GM21390 (cell line): ENCODE measurements around the gene FUT8.

Experiments
- ATAC-seq: cut with Tn5 transposase; IDR thresholded peaks from one replicate; pipeline ENCODE4 v1.9.1; 2021; ENCODE audit not compliant: unreplicated experiment

The FUT8 gene

DNA sequence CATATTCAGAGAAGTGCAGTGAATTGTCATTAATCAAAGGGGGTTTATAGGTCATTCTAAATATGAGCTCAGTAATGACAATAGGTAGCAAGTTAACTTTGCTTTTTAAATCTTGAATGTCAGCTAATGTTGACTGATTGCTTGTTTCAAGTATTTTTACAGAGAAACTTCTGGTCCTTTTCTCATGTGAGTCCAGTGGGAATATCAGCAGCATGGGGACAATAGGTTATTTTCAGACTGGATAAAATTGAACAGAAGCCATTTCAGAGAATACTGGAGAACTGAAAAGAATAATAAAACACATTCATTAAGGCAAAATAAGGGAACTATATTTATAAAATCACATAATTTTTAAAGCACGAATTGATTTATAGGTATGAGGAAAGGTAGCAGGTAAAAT lies 78.7 kb downstream of the FUT8 start:
- no peak for ATAC-seq

DNA sequence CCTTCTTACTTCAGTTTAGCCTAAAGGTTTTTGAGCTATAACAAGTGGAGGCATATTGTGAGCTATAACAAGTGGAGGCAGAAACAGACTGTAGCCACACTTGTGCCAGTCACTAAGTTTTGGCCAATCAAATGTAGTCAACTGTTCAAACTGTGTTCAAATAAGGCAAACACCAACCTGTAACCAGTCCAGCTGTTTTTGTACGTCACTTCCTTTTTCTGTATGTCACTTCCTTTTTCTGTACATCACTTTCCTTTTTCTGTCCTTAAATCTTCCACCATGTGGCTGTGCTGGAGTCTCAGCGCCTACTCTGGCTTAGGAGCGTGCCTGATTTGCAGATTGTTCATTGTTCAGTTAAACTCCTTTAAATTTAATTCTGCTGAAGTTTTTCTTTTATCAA lies 79.7 kb downstream of the FUT8 start:
- ATAC-seq: no peak

DNA sequence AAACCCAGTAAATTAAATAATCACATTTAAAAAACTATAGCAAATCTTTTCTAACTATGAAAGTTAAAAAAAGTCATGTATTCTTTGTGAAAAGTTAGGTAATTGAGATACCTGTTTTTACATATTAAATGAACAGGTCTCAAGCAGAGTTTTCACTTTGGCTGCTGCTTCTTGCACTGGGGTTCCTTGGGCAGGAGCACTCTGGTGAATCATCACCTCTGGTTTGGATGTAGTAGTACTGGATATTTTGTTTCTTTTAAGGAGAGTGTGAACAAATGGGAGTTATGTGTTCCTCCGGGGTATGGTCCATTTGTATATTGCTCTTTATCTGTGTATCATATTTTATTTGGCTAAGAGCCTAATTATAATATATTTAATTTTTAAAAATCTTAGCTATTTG lies 82.7 kb downstream of the FUT8 start:
- ATAC-seq: no peak

DNA sequence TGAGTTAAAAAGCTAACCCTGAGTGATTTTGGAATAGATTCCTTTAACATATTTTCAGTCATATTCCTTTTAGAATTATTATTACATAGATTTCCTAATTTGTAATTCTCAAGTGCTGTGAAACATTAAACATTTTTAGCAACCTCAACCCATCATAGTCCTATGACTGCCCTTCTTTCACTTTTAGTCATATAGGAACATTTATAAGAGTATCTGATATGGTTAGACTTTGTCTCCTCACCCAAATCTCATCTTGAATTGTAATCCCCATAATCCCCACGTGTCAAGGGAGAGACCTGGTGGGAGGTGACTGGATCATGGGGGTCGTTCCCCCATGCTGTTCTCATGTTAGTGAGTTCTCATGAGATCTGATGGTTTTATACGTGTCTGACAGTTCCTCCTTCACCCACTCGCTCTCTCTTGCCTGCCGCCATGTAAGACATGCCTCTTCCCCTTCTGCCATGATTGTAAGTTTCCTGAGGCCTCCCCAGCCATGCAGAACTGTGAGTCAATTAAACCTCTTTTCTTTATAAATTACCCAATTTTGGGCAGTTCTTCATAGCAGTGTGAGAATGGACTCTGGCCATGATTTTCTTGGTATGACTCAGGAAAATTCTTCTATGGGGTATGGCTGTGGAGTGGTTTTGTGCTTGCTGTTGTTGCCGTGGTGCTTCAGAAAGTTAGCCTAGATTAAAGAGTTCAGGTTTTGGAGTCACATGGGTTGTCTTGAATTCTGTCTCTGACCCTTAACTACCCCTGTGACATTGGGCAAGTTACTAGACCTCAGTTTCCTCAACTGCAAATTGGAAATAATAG lies 83.9 kb downstream of the FUT8 start:
- ATAC-seq: no peak

DNA sequence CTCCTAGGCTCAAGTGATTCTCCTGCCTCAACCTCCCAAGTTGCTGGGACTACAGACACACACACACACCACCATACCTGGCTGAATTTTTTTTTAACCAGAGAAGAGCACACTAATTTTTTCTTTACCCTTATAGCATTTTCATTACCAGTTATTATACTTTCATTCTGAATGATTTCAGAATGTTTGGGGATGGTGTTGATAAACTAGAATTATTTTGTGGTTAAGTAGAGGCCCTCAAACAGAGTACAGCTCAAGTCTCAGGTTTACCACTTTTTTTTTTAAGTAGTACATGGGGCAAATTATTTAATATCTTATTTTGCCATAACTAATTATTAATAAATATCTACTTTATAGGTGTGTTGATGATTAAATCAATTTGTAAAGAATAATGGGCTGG lies 86.6 kb downstream of the FUT8 start:
- no peak for ATAC-seq

DNA sequence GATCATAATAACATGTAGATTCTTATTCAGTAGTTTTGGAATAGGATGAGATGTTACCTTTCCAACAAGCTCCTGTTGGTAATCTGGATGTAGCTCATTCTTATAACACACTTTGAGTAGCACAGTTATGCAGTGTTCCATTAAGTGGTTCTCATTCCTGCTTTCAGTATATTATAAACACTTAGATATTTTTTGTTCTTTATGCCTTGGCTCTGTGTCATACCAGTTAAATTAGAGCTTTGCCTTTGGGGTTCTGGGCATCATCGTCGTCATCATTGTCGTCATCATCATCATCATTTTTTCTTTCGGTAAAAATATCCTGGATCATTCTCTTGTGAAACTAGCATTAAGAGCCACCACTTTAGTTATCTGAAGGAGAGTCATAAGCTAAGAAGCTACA lies 87.5 kb downstream of the FUT8 start:
- no peak for ATAC-seq

DNA sequence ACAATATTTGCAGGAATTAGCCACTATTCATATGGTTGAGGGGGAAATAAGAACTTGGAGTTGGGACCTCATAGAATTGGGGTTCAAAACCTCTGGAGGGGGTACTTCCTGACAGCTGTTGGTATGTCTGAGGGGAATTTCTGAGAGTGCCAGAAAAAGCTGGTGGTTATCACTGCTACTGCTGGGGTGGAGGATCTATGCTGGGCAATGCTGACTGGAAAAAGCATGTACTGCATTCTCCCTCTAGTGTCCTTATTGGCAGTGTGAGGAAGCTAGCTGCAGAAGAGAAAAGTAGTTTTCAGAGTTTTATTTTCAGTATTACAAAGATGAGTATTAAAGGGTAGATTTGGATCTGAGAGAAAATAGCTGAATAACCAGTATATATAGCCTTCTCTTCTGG lies 88.8 kb downstream of the FUT8 start:
- ATAC-seq: no peak

DNA sequence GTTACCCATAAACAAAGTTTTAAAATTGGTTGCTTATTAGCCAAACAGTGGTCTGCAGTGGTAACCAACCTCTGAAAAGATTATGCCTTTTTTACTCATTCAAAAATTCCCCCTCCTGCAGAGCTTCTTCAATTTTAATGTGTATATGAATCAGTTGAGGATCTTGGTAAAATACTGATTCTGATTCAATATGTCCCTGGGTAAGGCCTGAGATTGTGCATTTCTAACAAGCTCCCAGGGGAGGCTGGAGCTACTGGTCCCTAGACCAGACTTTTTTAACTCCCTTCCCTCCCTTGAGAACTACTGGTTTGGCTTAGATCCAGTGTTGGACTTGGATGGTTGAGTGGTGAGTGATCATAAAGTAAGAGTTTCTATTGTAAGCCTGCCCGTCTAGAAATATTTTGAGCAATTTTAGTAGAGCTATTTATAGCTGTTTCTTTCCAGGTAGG lies 90.2 kb downstream of the FUT8 start:
- peak; percentile 43 for ATAC-seq

DNA sequence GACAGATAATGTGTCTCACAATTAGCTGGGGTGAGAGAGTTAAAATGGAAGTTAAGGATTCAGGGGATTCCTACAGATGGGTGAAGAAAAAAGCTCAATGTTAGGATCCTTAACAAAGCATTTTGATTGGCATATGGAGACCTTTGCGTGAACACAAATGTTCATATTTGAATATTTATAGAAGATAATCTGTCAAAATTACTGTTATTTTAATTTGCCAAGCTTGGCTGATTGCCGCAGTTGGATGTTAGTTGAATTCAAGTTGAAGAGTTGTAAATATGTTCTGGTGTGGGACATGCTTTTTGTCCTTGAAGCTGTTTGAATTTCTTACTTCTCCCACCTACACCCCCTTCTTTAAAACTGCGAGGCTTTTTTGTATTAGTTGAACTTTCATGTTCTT lies 91.2 kb downstream of the FUT8 start:
- ATAC-seq: no peak

DNA sequence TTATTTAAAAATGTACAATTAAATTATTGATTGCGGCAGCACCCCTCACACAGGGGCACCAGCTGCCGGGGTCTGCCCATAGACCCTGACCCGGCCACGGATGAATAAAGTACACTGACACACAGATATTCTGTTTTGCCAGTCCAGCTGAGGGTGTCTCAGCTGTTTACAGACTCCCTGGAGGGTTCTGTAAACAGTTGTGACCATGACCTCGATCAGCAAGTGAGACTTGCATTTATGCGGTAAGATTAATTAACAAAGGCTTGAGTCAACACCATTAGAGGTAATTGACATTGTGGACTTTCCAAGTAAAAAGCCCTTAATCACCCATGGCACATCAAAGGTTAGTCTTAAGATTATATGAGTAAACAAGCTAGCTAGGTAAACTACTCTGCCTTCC lies 94.3 kb downstream of the FUT8 start:
- no peak for ATAC-seq

DNA sequence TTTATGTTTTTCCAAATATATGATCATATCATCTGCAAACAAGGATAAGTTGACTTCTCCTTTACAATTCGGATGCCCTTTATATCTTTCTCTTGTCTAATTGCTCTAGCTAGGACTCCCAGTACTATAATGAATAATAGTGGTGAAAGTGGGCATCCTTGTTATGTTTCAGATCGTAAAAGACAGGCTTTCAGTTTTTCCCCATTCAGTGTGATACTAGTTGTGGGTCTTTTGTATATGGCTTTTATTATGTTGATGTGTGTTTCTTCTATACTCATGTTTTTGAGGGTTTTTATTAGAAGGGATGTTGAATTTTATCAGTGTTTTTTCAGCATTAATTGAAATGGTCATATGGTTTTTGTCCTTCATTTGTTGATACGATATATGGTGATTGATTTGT lies 97.3 kb downstream of the FUT8 start:
- ATAC-seq: no peak

DNA sequence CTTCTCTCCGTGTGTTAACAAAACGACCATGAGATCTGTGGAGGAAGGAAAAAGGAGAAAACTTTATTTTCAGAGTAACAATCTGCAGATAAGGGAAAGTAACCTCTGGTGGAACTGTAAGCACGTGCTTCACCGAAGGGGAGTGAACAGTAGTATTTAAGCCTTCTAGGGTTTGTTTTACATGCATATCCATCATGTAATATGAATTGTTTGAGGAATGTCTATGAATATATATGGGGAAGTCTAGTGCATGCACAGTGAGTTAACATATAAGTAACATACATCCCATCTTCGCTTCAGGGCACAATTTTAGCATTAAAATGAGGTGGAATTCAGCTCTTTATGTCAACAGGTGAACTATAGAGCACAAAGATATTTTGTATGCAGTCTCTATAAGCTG lies 101.1 kb downstream of the FUT8 start:
- ATAC-seq: no peak

DNA sequence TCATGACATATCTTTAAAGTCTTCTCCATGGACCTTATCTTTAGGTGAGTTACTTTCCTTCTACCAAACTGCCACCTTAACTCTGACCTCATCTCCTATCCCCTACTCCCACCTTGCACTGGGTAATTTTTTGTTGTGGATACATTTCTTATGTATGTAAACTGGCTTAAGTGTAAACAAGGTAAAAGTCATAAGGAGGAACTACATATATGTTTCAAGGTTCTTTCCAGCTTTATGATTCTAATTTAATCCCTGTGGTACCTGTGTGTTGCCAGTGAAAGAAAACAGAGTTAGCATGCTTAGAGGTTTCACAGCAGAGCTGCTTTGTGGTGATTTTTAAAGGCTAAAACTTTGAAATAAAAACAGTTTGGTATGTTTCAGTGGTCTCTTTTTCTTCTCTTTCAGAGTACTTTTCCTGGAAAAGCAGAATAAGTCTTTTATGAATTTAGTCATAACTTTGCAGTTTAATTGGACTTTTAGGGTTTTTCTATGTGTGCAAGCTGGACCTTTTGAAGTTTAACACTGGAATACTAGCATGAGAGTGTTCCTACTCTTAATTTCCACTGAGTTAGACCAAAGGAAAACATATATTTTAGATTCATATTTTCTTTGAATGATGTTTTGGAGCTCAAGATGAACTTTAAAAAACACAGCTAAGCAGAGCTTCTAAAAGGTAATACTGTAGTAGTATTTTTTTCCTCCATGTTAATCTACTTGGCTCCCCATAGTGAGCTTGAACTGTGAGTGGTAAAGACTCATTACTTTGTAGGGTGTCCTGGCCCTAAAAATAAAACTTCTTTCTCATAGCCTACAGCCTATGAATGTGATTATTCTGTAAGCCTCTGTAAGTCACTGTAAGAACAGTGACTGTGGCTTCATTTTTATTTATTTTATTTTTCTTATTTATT lies 105.4 kb downstream of the FUT8 start:
- ATAC-seq: no peak

DNA sequence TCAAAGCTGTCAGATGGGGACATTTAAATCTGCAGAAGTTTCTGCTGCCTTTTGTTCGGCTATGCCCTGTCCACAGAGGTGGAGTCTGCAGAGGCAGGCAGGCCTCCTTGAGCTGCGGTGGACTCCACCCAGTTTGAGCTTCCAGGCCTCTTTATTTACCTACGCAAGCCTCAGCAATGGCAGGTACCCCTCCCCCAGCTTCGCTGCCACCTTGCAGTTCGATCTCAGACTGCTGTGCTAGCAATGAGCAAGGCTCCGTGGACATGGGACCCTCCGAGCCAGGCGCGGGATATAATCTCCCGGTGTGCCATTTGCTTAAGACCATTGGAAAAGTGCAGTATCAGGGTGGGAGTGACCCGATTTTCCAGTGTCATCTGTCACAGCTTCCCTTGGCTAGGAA lies 115.5 kb downstream of the FUT8 start:
- no peak for ATAC-seq

DNA sequence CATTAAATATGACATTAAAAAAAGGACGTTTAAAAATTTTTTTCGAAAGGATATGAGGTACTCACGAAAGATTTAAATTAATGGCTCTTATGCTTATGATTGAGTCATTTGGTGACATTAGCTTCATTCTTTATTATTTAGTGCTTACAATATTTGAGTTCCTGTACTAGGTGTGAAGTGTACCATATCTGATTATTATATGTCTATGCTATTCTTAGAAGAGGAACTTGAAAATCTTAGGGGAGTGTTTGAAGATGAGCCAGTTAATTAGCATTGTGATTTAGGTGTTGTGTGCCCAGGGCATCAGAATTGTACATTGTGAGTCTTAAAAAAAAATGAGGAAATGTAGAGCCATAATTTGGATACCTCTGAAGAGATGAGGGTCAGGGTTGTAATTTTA lies 118.6 kb downstream of the FUT8 start:
- no peak for ATAC-seq

DNA sequence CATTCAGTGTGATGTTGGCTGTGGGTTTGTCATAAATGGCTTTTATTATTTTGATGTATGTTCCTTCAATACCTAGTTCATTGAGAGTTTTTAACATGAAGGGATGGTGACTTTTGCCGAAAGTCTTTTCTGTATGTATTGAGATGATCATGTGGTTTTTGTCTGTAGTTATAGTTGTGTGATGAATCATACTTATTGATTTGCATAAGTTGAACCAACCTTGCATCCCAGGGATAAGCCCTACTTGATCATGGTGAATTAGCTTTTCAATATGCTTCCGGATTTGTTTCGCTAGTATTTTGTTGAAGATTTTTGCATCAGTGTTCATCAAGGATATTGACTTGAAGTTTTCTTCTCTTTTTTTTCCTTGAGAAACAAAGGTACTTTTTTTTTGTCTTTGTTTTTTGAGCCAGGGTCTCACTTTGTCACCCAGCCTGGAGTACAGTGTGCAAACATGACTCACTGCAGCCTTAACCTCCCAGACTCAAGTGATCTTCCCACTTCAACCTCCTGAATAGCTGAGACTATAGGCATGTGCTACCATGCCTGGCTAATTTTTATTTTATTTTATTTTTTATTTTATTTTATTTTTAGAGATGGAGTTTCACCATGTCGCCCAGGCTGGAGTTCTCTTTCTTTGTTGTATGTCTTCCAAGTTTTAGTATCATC lies 121.3 kb downstream of the FUT8 start:
- no peak for ATAC-seq

DNA sequence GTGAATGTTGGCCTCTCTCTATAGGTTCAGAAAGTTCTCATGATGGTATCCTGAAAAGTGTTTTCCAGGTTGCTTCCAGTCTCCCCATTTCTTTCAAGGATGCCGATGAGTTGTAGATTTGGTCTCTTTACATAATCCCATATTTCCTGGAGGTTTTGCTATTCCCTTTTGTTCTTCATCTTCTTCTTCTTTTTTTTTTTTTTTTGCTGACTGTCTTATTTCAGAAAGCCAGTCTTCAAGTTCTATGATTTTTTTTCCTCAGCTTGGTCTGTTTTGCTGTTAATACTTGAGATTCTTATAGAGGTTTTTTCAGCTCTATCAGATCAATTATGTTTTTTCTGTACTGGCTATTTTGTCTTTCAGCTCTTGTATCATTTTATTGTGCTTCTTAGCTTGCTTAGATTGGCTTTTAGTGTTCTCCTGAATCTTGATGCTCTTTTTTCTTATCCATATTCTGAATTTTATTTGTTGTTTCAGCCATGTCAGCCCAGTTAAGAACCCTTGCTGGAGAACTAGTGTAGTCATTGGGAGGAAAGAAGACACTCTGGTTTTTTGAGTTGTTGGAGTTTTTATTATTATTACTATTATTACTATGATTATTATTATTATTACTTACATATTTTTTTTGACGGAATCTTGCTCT lies 124.4 kb downstream of the FUT8 start:
- ATAC-seq: no peak

DNA sequence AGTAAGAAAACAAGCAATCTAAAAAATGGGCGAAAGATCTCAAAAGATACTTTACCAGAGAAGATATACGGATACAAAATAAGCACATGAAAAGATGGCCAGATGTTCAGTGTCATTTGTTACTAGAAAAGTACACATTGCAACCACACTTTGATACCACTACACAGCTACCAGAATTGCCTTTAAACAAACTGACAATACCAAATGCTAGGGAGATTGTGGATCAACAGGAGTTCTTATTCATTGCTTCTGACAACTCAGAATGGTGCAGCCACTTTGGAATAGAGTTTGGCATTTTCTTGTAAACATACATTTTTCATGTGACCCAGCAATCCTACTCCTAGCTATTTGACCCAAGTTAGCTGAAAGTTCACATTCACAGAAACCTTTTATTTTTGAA lies 136.3 kb downstream of the FUT8 start:
- ATAC-seq: no peak

DNA sequence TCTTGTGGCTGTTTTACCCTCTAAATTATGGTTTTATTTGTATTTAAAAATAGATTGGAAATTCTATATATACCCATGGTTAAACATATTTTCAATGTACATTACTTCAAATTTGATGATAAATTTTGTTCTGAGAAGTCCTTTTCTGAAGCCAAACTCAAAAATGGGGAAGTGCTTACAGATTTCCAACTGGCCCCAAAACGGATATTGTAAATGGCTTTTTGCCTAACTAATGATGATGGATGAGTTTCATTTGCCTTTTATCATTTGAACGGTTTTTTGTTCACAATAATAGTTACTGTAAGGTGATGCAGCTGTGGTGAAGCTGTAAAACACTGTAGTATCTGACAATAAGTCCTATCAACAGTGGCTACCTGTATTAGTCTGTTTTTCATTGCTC lies 136.9 kb downstream of the FUT8 start:
- ATAC-seq: no peak

DNA sequence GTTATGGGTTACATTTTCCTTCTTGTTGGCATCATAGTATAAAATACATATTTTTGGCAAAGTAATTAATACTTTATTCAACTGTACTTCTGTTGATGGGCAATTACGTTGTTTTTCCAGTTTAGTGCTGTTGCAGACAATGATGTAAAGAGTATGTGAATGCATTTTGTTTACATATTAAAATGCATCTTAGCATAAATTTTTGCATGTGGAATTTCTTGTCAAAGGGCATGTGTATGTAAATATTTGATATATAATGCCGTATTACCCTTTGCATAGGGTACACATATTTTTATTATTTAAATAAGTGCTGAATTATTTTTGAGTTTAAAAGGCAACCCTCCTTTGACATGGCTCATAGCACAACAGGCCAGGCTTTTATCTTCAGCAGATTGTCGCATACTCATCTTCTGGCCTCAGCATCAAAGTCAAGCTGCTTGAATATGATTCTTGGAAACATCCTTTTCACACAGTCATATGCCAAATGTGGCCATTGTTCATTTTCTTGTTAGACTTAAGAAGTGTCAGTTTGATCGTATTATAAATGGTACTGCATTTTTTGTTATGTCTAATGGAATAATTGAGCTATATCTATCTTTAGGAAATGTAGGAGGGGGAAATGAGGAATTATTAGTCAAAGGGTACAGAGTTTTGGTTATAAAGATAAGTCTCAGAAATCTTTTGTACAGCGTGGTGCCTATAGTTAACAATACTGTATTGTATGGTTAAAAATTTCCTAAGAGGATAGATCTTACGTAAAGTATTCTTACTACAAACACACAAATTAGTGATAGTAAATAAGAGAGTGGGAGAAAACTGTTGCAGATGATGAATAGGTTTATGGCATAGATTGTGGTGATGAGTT lies 138.5 kb downstream of the FUT8 start:
- no peak for ATAC-seq
